IMR-90 (cell line): Measurements from ENCODE around the gene VPS18. TPM values are rescaled to one million over a fixed set of nuclear protein-coding genes. Genes with fewer than 3 reads are reported as not detected.

Experiments used
- ATAC-seq: fragments of 200-7000 bp; cut with Tn5 transposase; 2 replicates; pipeline ENCODE4 v1.9.1; 2020; ENCODE audit warnings: low read depth, mild to moderate bottlenecking, moderate library complexity
- BruUV-seq: library from RNA; stranded (reverse); fragments of 400-500 nt; replicated peaks from 2 replicates; lab custom pipeline; 2021; lab: Mats Ljungman, UMichigan
- CTCF ChIA-PET: fragments of 300-600 bp; formaldehyde crosslinking; extraction: SDS; loops from one replicate; lab custom pipeline; 2021; ENCODE audit warnings: antibody characterized with exemption; lab: Yijun Ruan, JAX
- POLR2A ChIA-PET: fragments of 300-600 bp; sonication (Branson Sonifier 250); formaldehyde crosslinking; loops from one replicate; lab custom pipeline; 2022; ENCODE audit warnings: antibody characterized with exemption; ENCODE audit not compliant: unreplicated experiment; lab: Charles Lee
- DNase-seq: peaks from one replicate; pipeline ENCODE4 v3.0.0; 2013
- H2AFZ ChIP-seq: replicated peaks from 2 replicates; pipeline ENCODE3; 2013; ENCODE audit warnings: low read length, mild to moderate bottlenecking; ENCODE audit not compliant: poor library complexity
- H2AK5ac ChIP-seq: 2 replicates; pipeline ENCODE4 v1.6.1; 2013; ENCODE audit warnings: low read depth, low read length, inconsistent platforms
- H2AK9ac ChIP-seq: replicated peaks from 2 replicates; pipeline ENCODE3; 2013; ENCODE audit warnings: mild to moderate bottlenecking, low read depth, low read length, moderate library complexity; ENCODE audit not compliant: poor library complexity
- H2BK120ac ChIP-seq: 2 replicates; pipeline ENCODE4 v1.6.1; 2013; ENCODE audit warnings: low read depth, low read length, inconsistent platforms
- H2BK15ac ChIP-seq: 3 replicates; pipeline ENCODE4 v1.6.1; 2013; ENCODE audit warnings: low read depth, low read length, inconsistent platforms
- H2BK20ac ChIP-seq: 2 replicates; pipeline ENCODE4 v1.6.1; 2013; ENCODE audit warnings: low read depth, mild to moderate bottlenecking, inconsistent platforms, low read length, moderate library complexity
- H2BK5ac ChIP-seq: 2 replicates; pipeline ENCODE4 v1.6.1; 2013; ENCODE audit warnings: mild to moderate bottlenecking, low read depth, low read length, inconsistent platforms; ENCODE audit not compliant: poor library complexity, severe bottlenecking
- H3K14ac ChIP-seq: replicated peaks from 2 replicates; pipeline ENCODE4 v1.6.1; 2013; ENCODE audit warnings: low read depth, low read length, inconsistent platforms
- H3K18ac ChIP-seq: 2 replicates; pipeline ENCODE4 v1.6.1; 2013; ENCODE audit warnings: low read depth, low read length, control low read depth
- H3K23ac ChIP-seq: 2 replicates; pipeline ENCODE4 v1.6.1; 2013; ENCODE audit warnings: low read depth, low read length, inconsistent platforms
- H3K27ac ChIP-seq: 2 replicates; pipeline ENCODE4 v1.5.1; 2013; ENCODE audit warnings: mild to moderate bottlenecking, control low read depth, low read length; ENCODE audit not compliant: insufficient read depth
- H3K27me3 ChIP-seq: 2 replicates; pipeline ENCODE4 v1.6.1; 2013; ENCODE audit warnings: low read length; ENCODE audit not compliant: control insufficient read depth, insufficient read depth
- H3K36me3 ChIP-seq: 2 replicates; pipeline ENCODE4 v1.6.1; 2013; ENCODE audit warnings: low read length, mixed read lengths; ENCODE audit not compliant: control insufficient read depth, insufficient read depth
- H3K4ac ChIP-seq: 2 replicates; pipeline ENCODE4 v1.6.1; 2013; ENCODE audit warnings: low read depth, low read length, inconsistent platforms
- H3K4me1 ChIP-seq: 2 replicates; pipeline ENCODE4 v1.6.1; 2013; ENCODE audit warnings: low read length, mixed read lengths; ENCODE audit not compliant: control insufficient read depth, insufficient read depth
- H3K4me2 ChIP-seq: 2 replicates; pipeline ENCODE4 v1.6.1; 2013; ENCODE audit warnings: low read depth, mild to moderate bottlenecking, control low read depth, low read length, moderate library complexity
- H3K4me3 ChIP-seq: 2 replicates; pipeline ENCODE4 v1.5.1; 2013; ENCODE audit warnings: low read depth, mild to moderate bottlenecking, control low read depth, low read length, moderate library complexity; ENCODE audit not compliant: insufficient read depth
- H3K56ac ChIP-seq: 2 replicates; pipeline ENCODE4 v1.6.1; 2013; ENCODE audit warnings: low read length, inconsistent platforms; ENCODE audit not compliant: insufficient read depth; ENCODE audit errors: extremely low read depth
- H3K79me1 ChIP-seq, 2 experiments: 2 replicates each; pipeline ENCODE4 v1.6.1; 2013; ENCODE audit warnings: low read length in 2 of 2, inconsistent platforms in 1 of 2, low read depth in 1 of 2
- H3K9ac ChIP-seq: 2 replicates; pipeline ENCODE4 v1.6.1; 2013; ENCODE audit warnings: low read depth, low read length, control low read depth
- H3K9me1 ChIP-seq: 2 replicates; pipeline ENCODE4 v1.6.1; 2013; ENCODE audit warnings: low read length, inconsistent platforms; ENCODE audit not compliant: insufficient read depth
- H3K9me3 ChIP-seq: 2 replicates; pipeline ENCODE4 v1.6.1; 2013; ENCODE audit warnings: low read length; ENCODE audit not compliant: control insufficient read depth, insufficient read depth
- H4K20me1 ChIP-seq: 2 replicates; pipeline ENCODE4 v1.6.1; 2013; ENCODE audit warnings: low read length, inconsistent platforms; ENCODE audit not compliant: insufficient read depth
- H4K5ac ChIP-seq: 2 replicates; pipeline ENCODE4 v1.6.1; 2013; ENCODE audit warnings: mild to moderate bottlenecking, low read depth, low read length, control low read depth
- H4K8ac ChIP-seq, 2 experiments: 2 replicates each; pipeline ENCODE4 v1.6.1; 2013; ENCODE audit warnings: low read depth in 2 of 2, low read length in 2 of 2, control low read depth in 1 of 2, inconsistent platforms in 1 of 2
- H4K91ac ChIP-seq: 2 replicates; pipeline ENCODE4 v1.6.1; 2013; ENCODE audit warnings: low read depth, low read length, inconsistent platforms; ENCODE audit not compliant: insufficient read depth
- CHD1 ChIP-seq: IDR thresholded peaks from 2 replicates; pipeline ENCODE4 v1.6.1; 2012; ENCODE audit warnings: low read depth, low read length, improper control_type of control experiment
- CTCF ChIP-seq: conservative IDR thresholded peaks from 2 replicates; pipeline ENCODE4 v1.5.1; 2012; ENCODE audit warnings: mild to moderate bottlenecking, low read depth, low read length, improper control_type of control experiment
- SMC3 ChIP-seq: fragments of 150-350 bp; IDR thresholded peaks from 2 replicates; pipeline ENCODE4 v1.6.1; 2016; ENCODE audit warnings: low read depth, mild to moderate bottlenecking, antibody characterized with exemption, low read length, moderate library complexity
- WGBS, 2 experiments: methylation state at CpG; one replicate each; pipeline versions ENCODE4 v1.1.5 to v1.1.7; 2013; ENCODE audit warnings: missing lambda C conversion rate in 2 of 2; ENCODE audit not compliant: insufficient read length in 1 of 2; ENCODE audit errors: extremely low coverage in 2 of 2; 5-methylcytosine and 5-hydroxymethylcytosine counted together
- dilution Hi-C: fragments of 300-500 bp; cut with HindIII; formaldehyde crosslinking; loops from one replicate; pipeline ENCODE4 v1.14.3; 2018; ENCODE audit warnings: low sequenced_read_pairs; ENCODE audit not compliant: unreplicated experiment
- in situ Hi-C: fragments of 300-500 bp; cut with MboI; formaldehyde crosslinking; loops from 3 replicates; pipeline ENCODE4 v1.14.3; 2019; ENCODE audit warnings: low sequenced_read_pairs, inconsistent platforms, mixed read lengths
- intact Hi-C: fragments of 100-400 bp; cut with micrococcal nuclease; formaldehyde crosslinking; loops from 2 replicates; pipeline ENCODE4 v1.10.0; 2022
- polyA plus RNA-seq, 3 experiments: library from polyadenylated mRNA; depleted of rRNA; stranded (reverse); fragments of >200 nt; gene quantifications; 2 replicates each; pipeline ENCODE4 v1.2.3, GENCODE V29; 2012; ENCODE audit warnings: low replicate concordance in 1 of 3
- total RNA-seq: library from RNA; depleted of rRNA; stranded (reverse); fragments of >200 nt; gene quantifications from 2 replicates; pipeline ENCODE4 v1.2.3, GENCODE V29; 2012

Gene VPS18
- total and polyA plus RNA-seq, 2 of the 4 experiments (the other 2 are of a cell fraction), result 19.3 to 32.3 TPM

- WGBS, 2 experiments, result 1% methylated on average over 20 of the region's 46 CpGs; no CpG with 5 or more reads in 1 of the 2 experiments
- dilution Hi-C loops, result no loop called here
- CTCF ChIA-PET, result interaction anchor here (1.1 to 1.6 kb wide), 7 partner anchors 11 to 255 kb away, joined by 3 to 12 read pairs (median 4); no protein-coding TSS in a partner anchor
Observed at GRCh38 chr15:40930430-40931299, 36.4 kb downstream of the VPS18 start.

More at GRCh38 chr15:40930430-40931299, 36.4 kb downstream of the VPS18 start:
- Histone ChIP-seq H2BK5ac (no peak overlapping the region), H2AK5ac (peak overlapping the region; percentile 59; the same call in 1 of the 2 replicates), H3K4me3 (peak overlapping the region; percentile 85), H2BK120ac (no peak overlapping the region), H4K20me1 (peaks cover 39% of the 10 kb centered on the region), H3K23ac (peak overlapping the region; percentile 85; the same call in 1 of the 2 replicates), H2AK9ac (peak overlapping the region; percentile 71), H2BK15ac (peak overlapping the region; percentile 67; the same call in 1 of the 3 replicates), H3K27ac (no peak overlapping the region; the same call in 1 of the 2 replicates), H3K9me3 (no peaks in the 10 kb centered on the region), H2AFZ (peak overlapping the region; percentile 96), H2BK20ac (no peak overlapping the region; the same call in 1 of the 2 replicates), H3K36me3 (peaks cover 3% of the 10 kb centered on the region; the same call in 1 of the 2 replicates), H3K9ac (peak overlapping the region; percentile 66), H3K4me2 (peak overlapping the region; percentile 99), H3K14ac (peak overlapping the region; percentile 78; the same call in 1 of the 2 replicates), H3K79me1 (peaks cover 0 to 55% of the 10 kb centered on the region in 2 experiments; a peak in 3 of 4 replicates), H4K91ac (no peak overlapping the region; the same call in 1 of the 2 replicates), H3K4me1 (peaks cover 21% of the 10 kb centered on the region), H4K8ac (peak overlapping the region in 1 of 2 experiments; percentile 43; a peak in 1 of 4 replicates), H3K9me1 (peaks cover 16% of the 10 kb centered on the region), H4K5ac (0 out of 2 replicates have a peak overlapping the region, but pooled peaks have one; percentile 20), H3K18ac (0 out of 2 replicates have a peak overlapping the region, but pooled peaks have one; percentile 11), H3K4ac (peak overlapping the region; percentile 76), H3K56ac (0 out of 2 replicates have a peak overlapping the region, but pooled peaks have one; percentile 31), H3K27me3 (peaks cover 23% of the 10 kb centered on the region)
- peak; percentile 32; the same call in 1 of the 2 replicates for TF ChIP-seq SMC3
- no peak for TF ChIP-seq CHD1
- TF ChIP-seq CTCF, result peak; percentile 43
- POLR2A ChIA-PET, result no interaction called here
- BruUV-seq, result no TSS peak
- ATAC-seq (peak; percentile 21), DNase-seq (peak; percentile 51)
- intact Hi-C loops, result no loop called here
- in situ Hi-C loops, result no loop called here
